Tibial nerve (tissue), 4 donors: ENCODE results near the gene HOMER3. TPM values are rescaled to one million over a fixed set of nuclear protein-coding genes. Genes with fewer than 3 reads are reported as not detected.

Experiments
- DNase-seq, 2 donors: peaks; one replicate each; pipeline ENCODE4 v3.0.0-alpha.2; 2019; ENCODE audit warnings: low spot score in 2 of 2
- H3K27ac ChIP-seq, 4 donors: fragments of 200-600 bp; sonication (generic) in 3 of 4; one replicate each; pipeline ENCODE4 v1.5.1; 2017 to 2019; ENCODE audit warnings: mild to moderate bottlenecking in 1 of 4
- H3K27me3 ChIP-seq, 2 donors: fragments of 200-600 bp; sonication (generic) in 1 of 2; one replicate each; pipeline versions ENCODE4 v1.5.1 to v1.6.0; 2017 to 2019
- H3K36me3 ChIP-seq, 3 donors: fragments of 200-600 bp; sonication (generic); one replicate each; pipeline ENCODE4 v1.5.1; 2018 to 2019
- H3K4me1 ChIP-seq, 4 donors: fragments of 200-600 bp; sonication (generic) in 3 of 4; one replicate each; pipeline ENCODE4 v1.5.1; 2017 to 2019
- H3K4me3 ChIP-seq, 4 donors: fragments of 200-600 bp; sonication (generic) in 3 of 4; one replicate each; pipeline ENCODE4 v1.5.1; 2017 to 2019; ENCODE audit warnings: mild to moderate bottlenecking in 1 of 4, moderate library complexity in 1 of 4
- H3K9me3 ChIP-seq, 4 donors: fragments of 200-600 bp; sonication (generic) in 3 of 4; one replicate each; pipeline ENCODE4 v1.5.1; 2017 to 2019
- EP300 ChIP-seq, 2 donors: sonication (generic); formaldehyde crosslinking; IDR thresholded peaks; one replicate each; pipeline ENCODE4 v1.6.1; 2017; ENCODE audit warnings: antibody characterized with exemption in 2 of 2, mild to moderate bottlenecking in 1 of 2
- POLR2A ChIP-seq, 2 donors: fragments of 450-650 bp; IDR thresholded peaks; one replicate each; pipeline ENCODE4 v1.6.1; 2017; ENCODE audit warnings: antibody characterized with exemption in 2 of 2, mild to moderate bottlenecking in 2 of 2, moderate library complexity in 2 of 2
- WGBS, 2 donors: methylation state at CpG; one replicate each; pipeline ENCODE4 v1.1.5; 2018; 5-methylcytosine and 5-hydroxymethylcytosine counted together
- total RNA-seq, 4 donors: library from RNA; depleted of rRNA; stranded (reverse); fragments of >200 nt; gene quantifications; one replicate each; pipeline ENCODE4 v1.1.0, GENCODE V29; 2016
- TF ChIP-seq, protein P1 (sequence below), 5 experiments: fragments of 200-600 bp in 3 of 5; fragments of 450-650 bp in 2 of 5; sonication (generic) in 3 of 5; IDR thresholded peaks; one replicate each; pipeline ENCODE4 v1.5.1; 2016 to 2019; ENCODE audit warnings: antibody characterized with exemption in 5 of 5, mild to moderate bottlenecking in 3 of 5, moderate library complexity in 2 of 5

The HOMER3 gene
- total RNA-seq, 4 donors from 2014 or later, result 38.0 to 90.0 (median 44.6) TPM

DNA sequence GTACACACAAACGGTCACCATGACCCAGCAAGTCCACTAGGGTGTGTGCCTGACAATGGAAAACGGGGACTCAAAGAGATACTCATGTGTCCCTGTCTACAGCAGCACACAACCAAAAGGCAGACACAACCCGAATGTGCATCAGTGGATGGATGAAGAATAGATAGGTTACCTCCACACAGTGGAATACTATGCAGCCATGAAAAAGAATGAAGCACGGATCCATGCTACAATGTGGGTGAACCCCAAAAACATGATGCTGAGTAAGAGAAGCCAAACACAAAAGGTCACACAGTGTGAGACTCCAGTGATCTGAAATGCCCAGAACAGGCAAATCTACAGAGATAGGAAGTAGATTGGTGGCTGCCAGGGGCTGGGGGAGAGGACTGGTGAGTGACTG lies 54.0 kb downstream of the HOMER3 start:
- Histone ChIP-seq H3K9me3 (no peaks in the 10 kb centered on the region), H3K36me3 (peaks cover 0 to 56% (median 0%) of the 10 kb centered on the region in 3 donors), H3K4me3 (no peak overlapping the region), H3K27ac (no peak overlapping the region), H3K27me3 (no peaks in the 10 kb centered on the region), H3K4me1 (no peaks in the 10 kb centered on the region)
- no peak for DNase-seq
- WGBS, 2 donors, result 90% methylated on average over 4 of the region's 4 CpGs
- TF ChIP-seq POLR2A (IDR thresholded peaks at IDR 0.05) (no peak), EP300 (IDR thresholded peaks at IDR 0.05) (no peak)
- TF ChIP-seq, protein P1, sequence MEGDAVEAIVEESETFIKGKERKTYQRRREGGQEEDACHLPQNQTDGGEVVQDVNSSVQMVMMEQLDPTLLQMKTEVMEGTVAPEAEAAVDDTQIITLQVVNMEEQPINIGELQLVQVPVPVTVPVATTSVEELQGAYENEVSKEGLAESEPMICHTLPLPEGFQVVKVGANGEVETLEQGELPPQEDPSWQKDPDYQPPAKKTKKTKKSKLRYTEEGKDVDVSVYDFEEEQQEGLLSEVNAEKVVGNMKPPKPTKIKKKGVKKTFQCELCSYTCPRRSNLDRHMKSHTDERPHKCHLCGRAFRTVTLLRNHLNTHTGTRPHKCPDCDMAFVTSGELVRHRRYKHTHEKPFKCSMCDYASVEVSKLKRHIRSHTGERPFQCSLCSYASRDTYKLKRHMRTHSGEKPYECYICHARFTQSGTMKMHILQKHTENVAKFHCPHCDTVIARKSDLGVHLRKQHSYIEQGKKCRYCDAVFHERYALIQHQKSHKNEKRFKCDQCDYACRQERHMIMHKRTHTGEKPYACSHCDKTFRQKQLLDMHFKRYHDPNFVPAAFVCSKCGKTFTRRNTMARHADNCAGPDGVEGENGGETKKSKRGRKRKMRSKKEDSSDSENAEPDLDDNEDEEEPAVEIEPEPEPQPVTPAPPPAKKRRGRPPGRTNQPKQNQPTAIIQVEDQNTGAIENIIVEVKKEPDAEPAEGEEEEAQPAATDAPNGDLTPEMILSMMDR (IDR thresholded peaks at IDR 0.05), result no peak

DNA sequence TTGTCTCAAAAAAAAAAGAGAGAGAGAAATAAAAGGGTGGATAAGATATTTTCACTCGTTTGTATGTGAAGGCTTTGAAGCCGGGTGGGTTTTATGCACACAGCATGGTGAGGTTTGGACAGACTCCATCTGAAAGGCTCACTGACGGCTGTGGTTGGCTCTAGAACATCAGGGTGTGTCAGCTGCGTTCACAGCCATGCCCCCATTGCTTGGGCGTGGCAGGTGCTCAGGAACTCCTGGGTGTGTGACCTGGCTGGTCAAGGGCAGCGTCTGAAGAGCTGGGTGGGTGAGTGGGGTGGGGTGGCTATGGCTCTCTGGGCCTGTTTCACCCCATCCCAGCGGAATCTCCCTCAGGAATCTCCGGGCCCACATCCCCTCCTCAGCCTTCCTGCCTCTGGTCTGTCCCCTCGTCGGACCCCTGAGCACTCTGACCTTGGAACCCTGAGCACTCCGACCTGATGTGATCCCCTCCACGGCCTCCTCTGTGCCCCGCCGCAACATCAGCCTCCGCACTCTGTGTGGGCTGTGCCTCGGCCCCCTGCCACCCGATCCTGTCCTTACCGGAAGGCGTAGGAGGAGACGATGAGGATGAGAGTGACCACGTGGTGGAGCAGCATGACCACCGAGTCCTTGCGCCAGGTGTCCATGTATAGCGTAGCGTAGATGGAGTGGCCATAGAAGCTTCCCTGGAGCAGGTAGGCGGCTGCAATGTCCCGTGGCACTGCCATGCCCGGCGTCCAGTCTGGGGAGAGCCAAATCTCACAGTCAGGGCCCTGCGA lies 57.3 kb downstream of the HOMER3 start:
- H3K27me3 ChIP-seq, result no peaks in the 10 kb centered on the region
- H3K9me3 ChIP-seq, result no peaks in the 10 kb centered on the region
- 83 to 87% methylated on average over 30 of the region's 30 CpGs for WGBS, 2 donors
- H3K4me1 ChIP-seq, result no peaks in the 10 kb centered on the region
- no peak for DNase-seq
- H3K27ac ChIP-seq, result no peak overlapping the region
- peaks cover 0 to 65% (median 0%) of the 10 kb centered on the region in 3 donors for H3K36me3 ChIP-seq
- TF ChIP-seq, protein P1 (IDR thresholded peaks at IDR 0.05), result no peak
- TF ChIP-seq POLR2A (IDR thresholded peaks at IDR 0.05) (no peak), EP300 (IDR thresholded peaks at IDR 0.05) (no peak)
- H3K4me3 ChIP-seq, result no peak overlapping the region

- Histone ChIP-seq H3K4me3 (no peak overlapping the region), H3K27me3 (no peaks in the 10 kb centered on the region), H3K27ac (no peak overlapping the region), H3K36me3 (peaks cover 0 to 73% (median 3%) of the 10 kb centered on the region in 3 donors), H3K9me3 (peaks cover 0 to 9% (median 0%) of the 10 kb centered on the region in 4 donors), H3K4me1 (no peaks in the 10 kb centered on the region)
- 91 to 92% methylated on average over 7 of the region's 7 CpGs for WGBS, 2 donors
- no peak for DNase-seq
- TF ChIP-seq, protein P1 (IDR thresholded peaks at IDR 0.05), result no peak
- TF ChIP-seq POLR2A (IDR thresholded peaks at IDR 0.05), result no peak
- TF ChIP-seq EP300 (IDR thresholded peaks at IDR 0.05), result no peak
Observed at GRCh38 chr19:18881491-18881890, 59.5 kb downstream of the HOMER3 start.

DNA sequence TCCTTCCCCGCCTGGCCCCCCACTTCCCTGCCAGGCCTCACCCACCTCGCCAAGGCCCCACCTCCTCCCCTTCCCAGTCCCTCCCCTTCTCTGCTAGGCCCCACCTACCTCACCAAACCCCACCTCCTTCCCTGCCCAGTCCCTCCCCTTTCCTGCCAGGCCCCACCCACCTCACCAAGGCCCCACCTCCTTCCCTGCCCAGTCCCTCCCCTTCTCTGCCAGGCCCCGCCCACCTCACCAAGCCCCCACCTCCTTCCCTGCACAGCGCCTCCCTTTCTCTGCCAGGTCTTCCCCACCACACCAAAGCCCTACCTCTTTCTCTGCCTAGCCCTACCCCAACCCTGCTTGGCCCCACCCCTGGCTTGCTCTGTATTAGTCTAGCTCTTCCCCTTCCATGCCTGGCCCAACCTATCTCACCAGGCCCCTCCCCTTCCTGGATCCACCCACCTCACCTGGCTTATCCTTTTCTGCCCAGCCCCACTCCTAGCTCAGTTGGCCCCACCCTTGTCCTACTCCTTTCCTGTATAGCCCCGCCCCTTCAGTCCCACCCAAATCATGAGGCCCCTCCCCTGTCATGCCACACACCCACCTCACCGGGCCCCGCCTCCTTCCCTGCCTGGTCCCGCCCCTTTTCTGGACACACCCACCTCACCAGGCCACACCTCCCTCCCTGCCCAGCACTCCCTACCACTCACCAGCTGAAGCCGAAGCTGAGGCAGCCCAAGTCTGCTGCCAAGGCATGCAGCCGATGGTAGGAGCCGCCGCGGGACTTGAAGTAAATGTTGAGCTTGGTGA lies 61.2 kb downstream of the HOMER3 start:
- 74 to 76% methylated on average over 13 of the region's 13 CpGs for WGBS, 2 donors
- Histone ChIP-seq H3K4me3 (no peak overlapping the region), H3K9me3 (peaks cover 0 to 10% (median 0%) of the 10 kb centered on the region in 4 donors), H3K4me1 (no peaks in the 10 kb centered on the region), H3K36me3 (peaks cover 0 to 83% (median 3%) of the 10 kb centered on the region in 3 donors), H3K27ac (no peak overlapping the region), H3K27me3 (no peaks in the 10 kb centered on the region)
- DNase-seq, result no peak
- TF ChIP-seq EP300 (IDR thresholded peaks at IDR 0.05) (no peak), POLR2A (IDR thresholded peaks at IDR 0.05) (no peak)
- TF ChIP-seq, protein P1 (IDR thresholded peaks at IDR 0.05), result no peak

Other genes starting within 250 kb of the HOMER3 start
- 100 to 1,000 TPM in 1 of 4 donors, 10 to 100 TPM in 3; 14.0 to 117 (median 25.3) TPM for gene COMP, start 149.9 kb downstream of the HOMER3 start, total RNA-seq
- gene UPF1, start 109.3 kb downstream of the HOMER3 start, total RNA-seq, result 100 to 1,000 TPM in 1 of 4 donors, 10 to 100 TPM in 3; 75.6 to 117 (median 87.9) TPM
- 10 to 100 TPM in 3 of 4 donors, 1 to 10 TPM in 1; 7.0 to 14.9 (median 13.4) TPM for gene CERS1, start 45.1 kb downstream of the HOMER3 start, total RNA-seq
- 100 to 1,000 TPM; 151 to 266 (median 183) TPM for gene COPE, start 21.8 kb downstream of the HOMER3 start, total RNA-seq
- gene DDX49, start 21.5 kb downstream of the HOMER3 start, total RNA-seq, result 10 to 100 TPM; 31.8 to 61.2 (median 35.5) TPM
- 10 to 100 TPM; 50.8 to 95.1 (median 65.1) TPM for gene SUGP2, start 92.3 kb upstream of the HOMER3 start, total RNA-seq
- 10 to 100 TPM; 20.0 to 40.8 (median 24.6) TPM for gene ARMC6, start 92.4 kb upstream of the HOMER3 start, total RNA-seq
- gene SLC25A42, start 122.8 kb upstream of the HOMER3 start, total RNA-seq, result 10 to 100 TPM; 13.8 to 25.5 (median 15.5) TPM
- gene TMEM161A, start 197.3 kb upstream of the HOMER3 start, total RNA-seq, result 10 to 100 TPM; 24.1 to 32.1 (median 24.8) TPM
- gene MEF2B, start 229.0 kb upstream of the HOMER3 start, total RNA-seq, result 1 to 10 TPM in 1 of 4 donors, under 1 TPM in 1, not detected in 2; 0.21 to 3.7 TPM